Measurements from ENCODE around the gene AKNAD1. TPM values are rescaled to one million over a fixed set of nuclear protein-coding genes. Genes with fewer than 3 reads are reported as not detected.

The AKNAD1 gene
- total and polyA plus RNA-seq, 10 of the 15 experiments (the other 5 are each of a cell fraction or from before 2014, with no cell fraction given) = 0.05 to 0.13 (median 0.10) TPM; not detected in 7

DNA sequence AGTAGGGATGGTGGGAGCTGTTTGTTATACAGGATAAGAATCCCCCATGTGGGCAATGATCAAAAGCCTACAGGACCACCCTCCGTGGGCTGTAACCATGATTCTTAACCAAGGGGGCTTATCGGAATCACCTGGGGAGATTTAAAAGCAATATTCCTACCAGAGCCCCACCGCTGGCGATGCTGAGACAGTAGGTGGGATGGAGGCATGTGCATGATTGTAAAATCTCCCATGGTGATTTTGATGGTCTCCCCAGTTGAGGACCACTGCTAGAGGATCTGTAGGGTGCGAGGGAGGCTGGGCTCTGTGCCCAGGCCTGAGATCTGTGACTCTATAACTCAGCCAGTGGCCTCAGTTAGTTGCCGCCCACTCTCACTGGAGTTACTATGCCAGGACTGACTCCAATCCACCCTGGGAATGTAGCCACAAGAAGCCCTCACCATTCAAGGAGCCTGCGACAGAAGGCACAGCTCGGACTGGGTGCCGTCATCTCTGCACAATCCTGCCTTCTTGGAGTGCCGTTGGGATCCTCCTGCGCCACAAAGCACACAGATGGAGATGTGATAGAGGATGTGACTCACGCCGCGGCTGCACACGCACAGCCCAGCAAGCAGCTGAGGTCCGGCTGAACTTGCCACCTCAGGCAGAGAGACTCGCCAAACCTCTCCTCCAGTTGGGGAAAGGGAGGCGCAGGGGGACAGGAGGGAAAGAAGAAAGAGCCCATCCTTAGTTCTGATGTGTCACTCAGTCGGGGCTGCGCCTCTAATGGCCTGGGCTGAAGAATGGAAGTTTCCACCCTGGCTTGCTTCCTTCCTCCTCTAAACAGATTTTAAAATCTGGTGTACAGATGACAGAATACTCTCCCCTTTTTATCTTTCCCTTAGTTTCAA lies 26.5 kb downstream of the AKNAD1 start:
- Histone ChIP-seq H3K4me2 (ENCODE audit: control insufficient read depth, insufficient read depth) (no peak overlapping the region), H3K36me3 (ENCODE audit: control insufficient read depth in 2 of 2, insufficient read depth in 2 of 2, low read length in 1 of 2) (no peaks in the 10 kb centered on the region), H3K9ac (ENCODE audit: control insufficient read depth, insufficient read depth, low read length) (no peak overlapping the region), H4K20me1 (ENCODE audit: control insufficient read depth, insufficient read depth) (no peaks in the 10 kb centered on the region), H3K4me3 (no peak overlapping the region), H2AFZ (ENCODE audit: control insufficient read depth, low read depth, low read length) (no peak overlapping the region), H3K4me1 (ENCODE audit: control insufficient read depth, insufficient read depth, low read length) (no peaks in the 10 kb centered on the region), H3K79me2 (ENCODE audit: control insufficient read depth, insufficient read depth, low read length) (no peaks in the 10 kb centered on the region), H3K9me3 (replicated peaks; ENCODE audit: control insufficient read depth, insufficient read depth, low read length) (no peaks in the 10 kb centered on the region), H3K27ac (ENCODE audit: control insufficient read depth, insufficient read depth) (no peak overlapping the region), H3K27me3 (replicated peaks in 1 of 2; ENCODE audit: control insufficient read depth in 2 of 2, insufficient read depth in 2 of 2, low read length in 1 of 2) (no peaks in the 10 kb centered on the region)
- DNase-seq (ENCODE audit: low read depth, low spot score) = no peak
- FAIRE-seq = no peak
- in situ Hi-C loops (cut with MboI) = loop anchor here (10.0 kb wide), 1 partner anchor 64 kb away; no protein-coding TSS in a partner anchor
- no peak for ATAC-seq
- TF ChIP-seq, protein P1, sequence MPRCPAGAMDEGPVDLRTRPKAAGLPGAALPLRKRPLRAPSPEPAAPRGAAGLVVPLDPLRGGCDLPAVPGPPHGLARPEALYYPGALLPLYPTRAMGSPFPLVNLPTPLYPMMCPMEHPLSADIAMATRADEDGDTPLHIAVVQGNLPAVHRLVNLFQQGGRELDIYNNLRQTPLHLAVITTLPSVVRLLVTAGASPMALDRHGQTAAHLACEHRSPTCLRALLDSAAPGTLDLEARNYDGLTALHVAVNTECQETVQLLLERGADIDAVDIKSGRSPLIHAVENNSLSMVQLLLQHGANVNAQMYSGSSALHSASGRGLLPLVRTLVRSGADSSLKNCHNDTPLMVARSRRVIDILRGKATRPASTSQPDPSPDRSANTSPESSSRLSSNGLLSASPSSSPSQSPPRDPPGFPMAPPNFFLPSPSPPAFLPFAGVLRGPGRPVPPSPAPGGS (IDR thresholded peaks at IDR 0.05; ENCODE audit: borderline replicate concordance, insufficient read depth, low read depth, low read length, poor library complexity, severe bottlenecking) = no peak
- TF ChIP-seq EZH2 (IDR thresholded peaks at IDR 0.05; ENCODE audit: borderline replicate concordance, control insufficient read depth, low read depth, low read length) = no peak
- no peak for TF ChIP-seq EED (IDR thresholded peaks at IDR 0.05; ENCODE audit: low read depth)
- no peak for TF ChIP-seq KDM1A (IDR thresholded peaks at IDR 0.05; ENCODE audit: borderline replicate concordance)
- no peak for TF ChIP-seq CREM (IDR thresholded peaks at IDR 0.05; ENCODE audit: low read depth)
- no peak for TF ChIP-seq TBL1XR1 (IDR thresholded peaks at IDR 0.05; ENCODE audit: low read depth, low read length)
- no peak for TF ChIP-seq BMI1 (IDR thresholded peaks at IDR 0.05; ENCODE audit: borderline replicate concordance)
- TF ChIP-seq RCOR1 (conservative IDR thresholded peaks at IDR 0.05; ENCODE audit: low read depth, low read length) = no peak
- no peak for TF ChIP-seq FOS (IDR thresholded peaks at IDR 0.05; ENCODE audit: borderline replicate concordance, extremely low read depth, insufficient read length)
- TF ChIP-seq KAT2A (conservative IDR thresholded peaks at IDR 0.05; ENCODE audit: control insufficient read depth, low read depth, low read length) = no peak
- 70% methylated on average over 20 of the region's 20 CpGs for WGBS (ENCODE audit: insufficient coverage, insufficient replicate concordance, low lambda C conversion rate, missing lambda C conversion rate)
- ChIA-PET SMC1A (ENCODE audit: uncharacterized antibody, unreplicated experiment) (interaction anchor here (0.9 to 7.0 kb wide), 13 partner anchors 8 to 281 kb away, joined by 3 to 118 read pairs (median 5); a partner anchor contains a TSS), POLR2A (no interaction called here), CTCF (interaction anchor here (0.8 to 9.1 kb wide), 14 partner anchors 10 to 362 kb away, joined by 3 to 323 read pairs (median 10); a partner anchor contains a TSS), RAD21 (ENCODE audit: unreplicated experiment) (interaction anchor here (1.1 to 6.7 kb wide), 3 partner anchors 51 to 282 kb away, joined by 3 to 92 read pairs (median 4); a partner anchor contains a TSS)
- intact Hi-C loops (cut with micrococcal nuclease; ENCODE audit: unreplicated experiment) = no loop called here
- no TSS peak for BruUV-seq (replicated peaks)

Measured in GM12878 (cell line).